IPS-NIHi7 (cell line): ENCODE measurements around the gene TRIM29.
"Not testable (repeated sequence)": the region's sequence is repeated elsewhere in the genome, so short reads cannot be mapped to it uniquely, and the experiment has no call there.

Experiments
- DNase-seq: peaks from one replicate; pipeline ENCODE4 v3.0.0; 2012; ENCODE audit warnings: mixed read lengths; ENCODE audit errors: extremely low spot score

The TRIM29 gene

GRCh38 chr11:120172054-120172911 lies 34.4 kb upstream of the TRIM29 start:
- DNase-seq: peak; percentile 88

- DNase-seq: no peak
Observed at GRCh38 chr11:120170741-120171261, 32.9 kb upstream of the TRIM29 start.

- no peak for DNase-seq
Observed at GRCh38 chr11:120169981-120170698, 32.2 kb upstream of the TRIM29 start.

GRCh38 chr11:120168960-120169681 lies 31.2 kb upstream of the TRIM29 start:
- DNase-seq: peak; percentile 95

GRCh38 chr11:120168108-120168959 lies 30.4 kb upstream of the TRIM29 start:
- DNase-seq: no peak

GRCh38 chr11:120167659-120168058 lies 29.7 kb upstream of the TRIM29 start:
- no peak for DNase-seq

GRCh38 chr11:120160436-120160835 lies 22.5 kb upstream of the TRIM29 start:
- DNase-seq: no peak

- no peak for DNase-seq
Observed at GRCh38 chr11:120153221-120153620, 15.3 kb upstream of the TRIM29 start.

- no peak for DNase-seq
Observed at GRCh38 chr11:120151536-120151935, 13.6 kb upstream of the TRIM29 start.

GRCh38 chr11:120149246-120149645 lies 11.3 kb upstream of the TRIM29 start:
- no peak for DNase-seq

GRCh38 chr11:120147950-120148270 lies 10.0 kb upstream of the TRIM29 start:
- no peak for DNase-seq

GRCh38 chr11:120147094-120147949 lies 9.4 kb upstream of the TRIM29 start:
- DNase-seq: peak; percentile 7

- DNase-seq: no peak
Observed at GRCh38 chr11:120146413-120147093, 8.6 kb upstream of the TRIM29 start.

- DNase-seq: peak; percentile 5
Observed at GRCh38 chr11:120144501-120144900, 6.6 kb upstream of the TRIM29 start.

- DNase-seq: not testable (repeated sequence)
Observed at GRCh38 chr11:120143472-120143871, 5.6 kb upstream of the TRIM29 start.

- no peak for DNase-seq
Observed at GRCh38 chr11:120142441-120143100, 4.7 kb upstream of the TRIM29 start.

GRCh38 chr11:120141768-120142423 lies 4.0 kb upstream of the TRIM29 start:
- DNase-seq: peak; percentile 36

- no peak for DNase-seq
Observed at GRCh38 chr11:120141113-120141767, 3.3 kb upstream of the TRIM29 start.
